ENCODE results near the gene RASSF8.

Gene RASSF8

GRCh38 chr12:25958428-25959070 is at the start of gene RASSF8:
RASSF8 (plus strand) TSS chr12:25958682; CDS start chr12:26055344, 96,662 bp downstream.
- peak; percentile 57 for DNase-seq (ENCODE audit: low spot score)

GRCh38 chr12:25914551-25914950 is 43.9 kb upstream of the RASSF8 start:
- no peak for DNase-seq (ENCODE audit: low spot score)

GRCh38 chr12:25924491-25925001 is 33.9 kb upstream of the RASSF8 start:
- DNase-seq (ENCODE audit: low spot score) = no peak

GRCh38 chr12:25925064-25925463 is 33.4 kb upstream of the RASSF8 start:
- no peak for DNase-seq (ENCODE audit: low spot score)

- no peak for DNase-seq (ENCODE audit: low spot score)
These were observed 31.9 kb upstream of the RASSF8 start for GRCh38 chr12:25926536-25926935.

GRCh38 chr12:25929142-25929541 is 29.3 kb upstream of the RASSF8 start:
- DNase-seq (ENCODE audit: low spot score) = no peak

- no peak for DNase-seq (ENCODE audit: low spot score)
These were observed 25.5 kb upstream of the RASSF8 start for GRCh38 chr12:25932971-25933370.

GRCh38 chr12:25934456-25934855 is 24.0 kb upstream of the RASSF8 start:
- no peak for DNase-seq (ENCODE audit: low spot score)

GRCh38 chr12:25935355-25936144 is 22.9 kb upstream of the RASSF8 start:
- no peak for DNase-seq (ENCODE audit: low spot score)

GRCh38 chr12:25937096-25937495 is 21.4 kb upstream of the RASSF8 start:
- no peak for DNase-seq (ENCODE audit: low spot score)

GRCh38 chr12:25938581-25938980 is 19.9 kb upstream of the RASSF8 start:
- DNase-seq (ENCODE audit: low spot score) = no peak

GRCh38 chr12:25939606-25940005 is 18.9 kb upstream of the RASSF8 start:
- no peak for DNase-seq (ENCODE audit: low spot score)

- DNase-seq (ENCODE audit: low spot score) = no peak
These were observed 17.6 kb upstream of the RASSF8 start for GRCh38 chr12:25940886-25941285.

GRCh38 chr12:25942709-25943108 is 15.8 kb upstream of the RASSF8 start:
- DNase-seq (ENCODE audit: low spot score) = no peak

- DNase-seq (ENCODE audit: low spot score) = no peak
These were observed 14.5 kb upstream of the RASSF8 start for GRCh38 chr12:25943940-25944339.

GRCh38 chr12:25949343-25949742 is 9.1 kb upstream of the RASSF8 start:
- no peak for DNase-seq (ENCODE audit: low spot score)

- DNase-seq (ENCODE audit: low spot score) = no peak
These were observed 8.0 kb upstream of the RASSF8 start for GRCh38 chr12:25950329-25951115.

GRCh38 chr12:25957793-25958427 is 572 bp upstream of the RASSF8 start:
- DNase-seq (ENCODE audit: low spot score) = no peak

- DNase-seq (ENCODE audit: low spot score) = peak; percentile 4
These were observed 834 bp downstream of the RASSF8 start for GRCh38 chr12:25959071-25959961.

GRCh38 chr12:25960143-25960542 is 1.7 kb downstream of the RASSF8 start:
- DNase-seq (ENCODE audit: low spot score) = peak; percentile 5

- no peak for DNase-seq (ENCODE audit: low spot score)
These were observed 2.5 kb downstream of the RASSF8 start for GRCh38 chr12:25960961-25961360.
